Hepatocyte (in vitro differentiated cells): ENCODE measurements around the gene DMRTC2.

Source experiments
- CTCF ChIP-seq: fragments of 200-600 bp; sonication (generic); IDR thresholded peaks from 2 replicates; pipeline ENCODE4 v1.5.1; 2016; ENCODE audit warnings: antibody characterized with exemption, mild to moderate bottlenecking; ENCODE audit not compliant: poor library complexity
- EZH2 ChIP-seq: fragments of 200-600 bp; sonication (generic); IDR thresholded peaks from 2 replicates; pipeline ENCODE4 v1.6.1; 2016; ENCODE audit warnings: antibody characterized with exemption, mild to moderate bottlenecking, borderline replicate concordance

GRCh38 chr19:41807176-41807575 lies 37.7 kb upstream of the DMRTC2 start:
- TF ChIP-seq CTCF (no peak), EZH2 (no peak)
